ENCODE data around the gene ZP4. TPM values are rescaled to one million over a fixed set of nuclear protein-coding genes. Genes with fewer than 3 reads are reported as not detected.

ZP4 gene
- total RNA-seq, 1 experiment from 2014 or later, result not detected

DNA sequence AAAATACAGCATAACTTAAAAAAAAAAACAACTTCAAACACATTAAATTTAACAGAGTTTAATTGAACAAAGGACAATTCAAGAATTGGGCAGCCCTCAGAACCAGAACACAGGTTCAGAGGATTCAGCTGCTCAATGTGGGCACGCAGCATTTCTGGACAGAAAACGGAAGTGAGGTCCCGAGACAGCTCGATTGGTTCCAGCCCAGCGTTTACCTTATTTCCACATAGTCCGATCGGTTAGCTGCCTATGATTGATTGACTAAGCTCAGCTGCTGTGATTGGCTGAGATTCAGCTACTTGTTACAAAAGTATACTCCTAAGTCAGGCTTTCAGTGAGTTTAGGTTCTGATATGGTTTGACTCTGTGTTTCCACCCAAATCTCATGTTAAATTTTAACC, 33.3 kb downstream of the ZP4 start:
- Histone ChIP-seq H3K9me3 (ENCODE audit: control insufficient read depth, low read depth, low read length) (no peaks in the 10 kb centered on the region), H4K91ac (ENCODE audit: insufficient read length, low read depth, low read length) (no peak overlapping the region), H3K79me1 (ENCODE audit: insufficient read depth, low read depth, low read length, poor library complexity, severe bottlenecking) (no peaks in the 10 kb centered on the region), H3K4me1 (ENCODE audit: insufficient read depth, low read length) (peaks cover 4% of the 10 kb centered on the region; the same call in 1 of the 2 replicates), H3K27ac (ENCODE audit: insufficient read length, low read depth, low read length) (no peak overlapping the region), H3K27me3 (ENCODE audit: insufficient read depth, low read length) (no peaks in the 10 kb centered on the region), H4K5ac (ENCODE audit: insufficient read length, low read depth, low read length) (no peak overlapping the region), H3K4ac (ENCODE audit: low read depth, low read length) (no peak overlapping the region), H2BK120ac (ENCODE audit: low read depth, low read length, poor library complexity, severe bottlenecking) (no peak overlapping the region), H3K14ac (ENCODE audit: insufficient read depth, low read length) (no peak overlapping the region), H3K9ac (ENCODE audit: extremely low read depth, insufficient read length, low read length) (no peak overlapping the region), H3K4me2 (ENCODE audit: insufficient read depth, insufficient read length, low read length) (no peak overlapping the region), H2BK15ac (ENCODE audit: low read depth, low read length) (no peak overlapping the region), H2AK5ac (ENCODE audit: insufficient read length, low read length) (no peak overlapping the region), H2BK12ac (ENCODE audit: insufficient read length, low read depth, low read length) (no peak overlapping the region), H2BK5ac (ENCODE audit: insufficient read length, low read length) (no peak overlapping the region), H3K79me2 (ENCODE audit: insufficient read depth, low read length) (no peaks in the 10 kb centered on the region), H2BK20ac (ENCODE audit: low read depth, low read length, poor library complexity, severe bottlenecking) (no peak overlapping the region), H3K18ac (ENCODE audit: insufficient read length, low read depth, low read length) (no peak overlapping the region), H4K20me1 (ENCODE audit: control insufficient read depth, insufficient read depth, insufficient read length) (no peaks in the 10 kb centered on the region), H3K23ac (ENCODE audit: insufficient read length, low read depth, low read length) (no peak overlapping the region), H3T11ph (ENCODE audit: low read length) (no peak overlapping the region), H3K56ac (ENCODE audit: insufficient read length, low read depth, low read length) (no peak overlapping the region), H4K8ac (replicated peaks; ENCODE audit: insufficient read length, low read depth, low read length) (no peak overlapping the region), H3K23me2 (ENCODE audit: insufficient read length, low read depth, low read length, poor library complexity, severe bottlenecking) (no peaks in the 10 kb centered on the region), H2AFZ (ENCODE audit: low read length) (no peak overlapping the region)
- Mint-ChIP-seq H3K27ac (no peak overlapping the region), H3K9me3 (peaks cover 0 to 2% of the 10 kb centered on the region in 2 experiments; a peak in 1 of 5 replicates), H3K36me3 (ENCODE audit: insufficient read depth in 1 of 3, low read depth in 3 of 3) (peaks cover 2 to 5% (median 3%) of the 10 kb centered on the region in 3 experiments; a peak in 4 of 7 replicates), H3K4me3 (no peak overlapping the region), H3K4me1 (peaks cover 20 to 21% of the 10 kb centered on the region in 2 experiments), H3K27me3 (ENCODE audit: low read depth) (no peaks in the 10 kb centered on the region)
- no CpG with 5 or more reads among the region's 7 CpGs for WGBS (ENCODE audit: extremely low coverage, insufficient read length, low lambda C conversion rate)
- DNase-seq, result no peak
- TF ChIP-seq, protein P1, sequence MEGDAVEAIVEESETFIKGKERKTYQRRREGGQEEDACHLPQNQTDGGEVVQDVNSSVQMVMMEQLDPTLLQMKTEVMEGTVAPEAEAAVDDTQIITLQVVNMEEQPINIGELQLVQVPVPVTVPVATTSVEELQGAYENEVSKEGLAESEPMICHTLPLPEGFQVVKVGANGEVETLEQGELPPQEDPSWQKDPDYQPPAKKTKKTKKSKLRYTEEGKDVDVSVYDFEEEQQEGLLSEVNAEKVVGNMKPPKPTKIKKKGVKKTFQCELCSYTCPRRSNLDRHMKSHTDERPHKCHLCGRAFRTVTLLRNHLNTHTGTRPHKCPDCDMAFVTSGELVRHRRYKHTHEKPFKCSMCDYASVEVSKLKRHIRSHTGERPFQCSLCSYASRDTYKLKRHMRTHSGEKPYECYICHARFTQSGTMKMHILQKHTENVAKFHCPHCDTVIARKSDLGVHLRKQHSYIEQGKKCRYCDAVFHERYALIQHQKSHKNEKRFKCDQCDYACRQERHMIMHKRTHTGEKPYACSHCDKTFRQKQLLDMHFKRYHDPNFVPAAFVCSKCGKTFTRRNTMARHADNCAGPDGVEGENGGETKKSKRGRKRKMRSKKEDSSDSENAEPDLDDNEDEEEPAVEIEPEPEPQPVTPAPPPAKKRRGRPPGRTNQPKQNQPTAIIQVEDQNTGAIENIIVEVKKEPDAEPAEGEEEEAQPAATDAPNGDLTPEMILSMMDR (conservative IDR thresholded peaks at IDR 0.05), result no peak

All from H9 (cell line).